ENCODE measurements around the gene SDK1. TPM values are rescaled to one million over a fixed set of nuclear protein-coding genes. Genes with fewer than 3 reads are reported as not detected.
A peak's percentile ranks its signal among the peaks of the same experiment; 100 is the strongest.

SDK1 gene
- total RNA-seq, 1 donor from 2014 or later, result 5.4 TPM

GRCh38 chr7:3821488-3821887 lies 520.4 kb downstream of the SDK1 start:
- H3K4me1 Mint-ChIP-seq (ENCODE audit: unreplicated experiment), result no peaks in the 10 kb centered on the region
- H3K9me3 Mint-ChIP-seq (ENCODE audit: unreplicated experiment), result no peaks in the 10 kb centered on the region
- TF ChIP-seq CTCF (IDR thresholded peaks at IDR 0.05), result no peak

GRCh38 chr7:3825491-3825890 lies 524.4 kb downstream of the SDK1 start:
- no peaks in the 10 kb centered on the region for H3K9me3 Mint-ChIP-seq (ENCODE audit: unreplicated experiment)
- H3K27ac Mint-ChIP-seq (ENCODE audit: unreplicated experiment), result no peak overlapping the region
- H3K36me3 Mint-ChIP-seq (ENCODE audit: unreplicated experiment), result no peaks in the 10 kb centered on the region
- DNase-seq (ENCODE audit: extremely low spot score, unreplicated experiment), result no peak
- no peaks in the 10 kb centered on the region for H3K27me3 Mint-ChIP-seq (ENCODE audit: unreplicated experiment)
- H3K4me3 Mint-ChIP-seq (ENCODE audit: unreplicated experiment), result no peak overlapping the region
- no peaks in the 10 kb centered on the region for H3K4me1 Mint-ChIP-seq (ENCODE audit: unreplicated experiment)
- no peak for TF ChIP-seq CTCF (IDR thresholded peaks at IDR 0.05)

More at GRCh38 chr7:3821488-3821887, 520.4 kb downstream of the SDK1 start:
- H3K27me3 Mint-ChIP-seq (ENCODE audit: unreplicated experiment), result no peaks in the 10 kb centered on the region
- H3K36me3 Mint-ChIP-seq (ENCODE audit: unreplicated experiment), result no peaks in the 10 kb centered on the region
- H3K4me3 Mint-ChIP-seq (ENCODE audit: unreplicated experiment), result no peak overlapping the region
- no peak for DNase-seq (ENCODE audit: extremely low spot score, unreplicated experiment)
- no peak overlapping the region for H3K27ac Mint-ChIP-seq (ENCODE audit: unreplicated experiment)

GRCh38 chr7:3832199-3832598 lies 531.1 kb downstream of the SDK1 start:
- TF ChIP-seq CTCF (IDR thresholded peaks at IDR 0.05), result no peak
- Mint-ChIP-seq H3K4me3 (ENCODE audit: unreplicated experiment) (no peak overlapping the region), H3K4me1 (ENCODE audit: unreplicated experiment) (no peaks in the 10 kb centered on the region), H3K9me3 (ENCODE audit: unreplicated experiment) (no peaks in the 10 kb centered on the region), H3K27me3 (ENCODE audit: unreplicated experiment) (no peaks in the 10 kb centered on the region), H3K27ac (ENCODE audit: unreplicated experiment) (no peak overlapping the region), H3K36me3 (ENCODE audit: unreplicated experiment) (no peaks in the 10 kb centered on the region)
- no peak for DNase-seq (ENCODE audit: extremely low spot score, unreplicated experiment)

GRCh38 chr7:3835109-3835508 lies 534.1 kb downstream of the SDK1 start:
- no peak for TF ChIP-seq CTCF (IDR thresholded peaks at IDR 0.05)
- no peak for DNase-seq (ENCODE audit: extremely low spot score, unreplicated experiment)

GRCh38 chr7:3836855-3837254 lies 535.8 kb downstream of the SDK1 start:
- no peaks in the 10 kb centered on the region for H3K36me3 Mint-ChIP-seq (ENCODE audit: unreplicated experiment)
- H3K4me1 Mint-ChIP-seq (ENCODE audit: unreplicated experiment), result no peaks in the 10 kb centered on the region
- DNase-seq (ENCODE audit: extremely low spot score, unreplicated experiment), result peak; percentile 59
- H3K27me3 Mint-ChIP-seq (ENCODE audit: unreplicated experiment), result no peaks in the 10 kb centered on the region
- no peak overlapping the region for H3K27ac Mint-ChIP-seq (ENCODE audit: unreplicated experiment)
- H3K4me3 Mint-ChIP-seq (ENCODE audit: unreplicated experiment), result no peak overlapping the region
- no peaks in the 10 kb centered on the region for H3K9me3 Mint-ChIP-seq (ENCODE audit: unreplicated experiment)
- TF ChIP-seq CTCF (IDR thresholded peaks at IDR 0.05), result no peak

More at GRCh38 chr7:3835109-3835508, 534.1 kb downstream of the SDK1 start:
- H3K4me3 Mint-ChIP-seq (ENCODE audit: unreplicated experiment), result no peak overlapping the region
- H3K36me3 Mint-ChIP-seq (ENCODE audit: unreplicated experiment), result no peaks in the 10 kb centered on the region
- no peaks in the 10 kb centered on the region for H3K4me1 Mint-ChIP-seq (ENCODE audit: unreplicated experiment)
- no peaks in the 10 kb centered on the region for H3K9me3 Mint-ChIP-seq (ENCODE audit: unreplicated experiment)
- no peak overlapping the region for H3K27ac Mint-ChIP-seq (ENCODE audit: unreplicated experiment)
- no peaks in the 10 kb centered on the region for H3K27me3 Mint-ChIP-seq (ENCODE audit: unreplicated experiment)

Data from osteocyte (in vitro differentiated cells).